Activated CD4-positive, alpha-beta T cell treated with anti-CD3 and anti-CD28 coated beads, Interleukin-2, amount 50 U/mL, for 16 hours (primary cell): Measurements from ENCODE around the gene MSI2.

ENCODE experiments used
- DNase-seq: peaks from one replicate; pipeline ENCODE4 v3.0.0-alpha.2; 2020

MSI2 gene

DNA sequence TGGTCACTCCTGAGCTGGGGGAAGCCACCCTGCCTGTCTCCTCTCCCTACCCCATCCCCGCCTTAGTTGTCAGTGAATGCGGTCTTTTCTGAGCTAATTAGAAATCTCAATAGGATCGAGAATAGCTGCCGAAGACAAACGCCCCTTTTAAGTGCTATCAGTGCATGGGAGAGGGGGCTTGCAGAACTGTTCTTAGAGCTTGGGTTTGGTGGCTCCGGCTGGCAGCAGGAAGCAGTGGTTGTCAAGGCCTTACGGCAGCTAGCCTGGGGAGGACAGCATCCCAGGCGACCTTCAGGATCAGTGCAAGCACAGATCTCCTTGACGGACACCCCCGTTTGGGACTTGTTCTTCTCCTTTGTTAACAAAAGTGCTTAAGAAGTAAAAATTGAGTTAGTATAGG lies 293.7 kb downstream of the MSI2 start:
- no peak for DNase-seq

- DNase-seq = no peak
These were observed 294.5 kb downstream of the MSI2 start for GRCh38 chr17:57550668-57551315.

GRCh38 chr17:57551321-57552079 lies 295.2 kb downstream of the MSI2 start:
- no peak for DNase-seq

- DNase-seq = no peak
These were observed 295.8 kb downstream of the MSI2 start for GRCh38 chr17:57552114-57552624.

GRCh38 chr17:57553526-57553925 lies 297.2 kb downstream of the MSI2 start:
- DNase-seq = no peak

DNA sequence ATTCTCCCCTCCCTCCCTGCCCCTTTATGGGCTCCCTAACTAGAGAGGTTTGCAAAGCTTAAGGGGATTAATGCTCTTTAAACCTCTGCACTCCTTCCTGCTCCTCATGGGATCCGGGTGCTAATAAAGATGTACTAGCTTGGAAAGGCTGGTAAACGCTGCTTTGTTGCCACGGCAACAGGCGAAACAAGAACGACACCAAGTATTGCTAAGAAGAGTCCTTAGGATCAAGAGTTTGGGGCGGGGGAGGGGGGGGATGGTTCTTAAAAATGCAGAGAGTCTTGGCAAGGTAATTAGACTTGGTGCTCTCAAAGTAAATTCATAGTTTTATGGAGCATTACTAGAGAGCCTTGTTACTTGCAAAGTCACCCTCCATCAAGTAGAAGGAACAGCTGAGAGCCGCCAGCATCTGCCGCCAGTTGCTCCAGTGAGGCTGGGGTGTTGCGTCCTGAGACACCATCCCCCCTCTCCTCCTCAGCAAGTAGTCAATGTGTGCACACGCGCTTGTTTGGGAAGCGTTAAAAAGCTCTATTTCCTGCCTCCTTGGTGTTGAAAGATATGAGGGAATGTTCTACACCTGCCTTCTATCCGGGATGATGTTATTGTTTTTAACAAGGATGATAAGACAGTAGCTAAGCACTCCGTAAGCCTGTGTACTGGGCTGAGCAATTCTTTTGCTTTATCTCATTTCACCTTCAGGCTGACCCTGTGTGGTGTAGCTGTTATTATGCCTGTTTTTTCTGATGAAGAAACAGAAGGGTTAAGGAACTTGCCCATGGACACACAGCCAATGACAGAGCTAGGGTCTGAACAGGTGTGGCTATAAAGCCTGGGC lies 297.9 kb downstream of the MSI2 start:
- DNase-seq = no peak

- DNase-seq = no peak
These were observed 298.7 kb downstream of the MSI2 start for GRCh38 chr17:57554826-57555635.

GRCh38 chr17:57555636-57556175 lies 299.4 kb downstream of the MSI2 start:
- no peak for DNase-seq

DNA sequence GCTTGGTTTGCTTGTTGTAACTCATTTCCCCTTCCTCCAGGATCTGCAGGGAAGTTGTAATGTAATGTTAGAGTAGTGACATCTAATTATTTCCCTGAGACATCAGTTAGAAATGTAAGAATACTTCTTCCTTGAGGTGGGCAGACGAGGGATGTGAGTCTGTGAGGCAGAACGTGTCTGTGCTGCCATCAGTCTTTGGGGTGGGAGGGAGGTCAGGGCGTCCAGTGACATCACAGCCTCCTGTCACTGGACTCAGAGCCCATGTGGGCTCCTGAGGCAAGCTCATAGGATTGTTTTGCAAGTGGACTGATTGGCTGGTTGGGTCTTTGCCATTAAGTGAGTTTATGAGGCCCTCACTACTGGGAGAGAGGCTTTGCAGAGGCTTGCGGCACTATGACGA lies 300.0 kb downstream of the MSI2 start:
- DNase-seq = no peak

DNA sequence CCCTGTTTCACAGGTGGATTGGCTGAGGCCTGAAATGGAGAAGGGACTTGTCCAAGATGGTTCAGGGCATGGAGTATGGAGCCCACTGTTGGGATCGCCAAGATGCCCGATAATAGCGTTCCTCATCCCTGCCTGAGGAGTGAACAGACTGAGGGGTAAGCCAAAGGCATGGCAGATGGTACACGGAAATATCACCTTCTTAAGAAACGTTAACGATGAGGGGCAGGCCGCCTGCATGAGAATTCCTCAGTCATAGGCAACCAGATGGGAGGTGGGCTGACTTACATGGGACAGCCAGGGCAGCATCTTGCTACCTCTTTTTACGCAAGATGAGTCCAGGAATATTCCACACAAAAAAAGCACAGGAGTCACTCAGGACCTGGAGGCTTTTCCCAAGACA lies 300.7 kb downstream of the MSI2 start:
- no peak for DNase-seq

DNA sequence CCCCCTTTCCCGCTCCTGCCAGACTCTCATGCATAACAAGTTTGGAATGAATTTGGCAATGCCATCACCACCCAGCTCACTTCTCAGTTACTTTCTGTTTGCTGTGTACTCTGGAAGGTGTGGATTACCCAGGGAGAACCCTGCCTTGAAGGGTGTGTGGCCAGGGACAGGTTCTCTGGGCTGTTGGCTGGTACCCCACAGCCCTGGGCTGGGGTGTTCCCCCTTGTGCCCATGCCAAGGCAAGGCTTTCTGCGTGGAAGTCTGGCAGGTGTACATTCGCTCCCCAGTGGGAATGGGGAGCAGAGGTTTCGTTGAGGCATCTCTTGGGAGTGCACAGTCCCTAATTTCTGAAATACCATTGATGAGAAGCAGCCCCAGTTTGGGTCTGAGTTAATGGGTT lies 301.1 kb downstream of the MSI2 start:
- no peak for DNase-seq

GRCh38 chr17:57557834-57558681 lies 301.7 kb downstream of the MSI2 start:
- no peak for DNase-seq

- no peak for DNase-seq
These were observed 302.9 kb downstream of the MSI2 start for GRCh38 chr17:57559226-57559625.

- DNase-seq = no peak
These were observed 303.5 kb downstream of the MSI2 start for GRCh38 chr17:57559634-57560318.

DNA sequence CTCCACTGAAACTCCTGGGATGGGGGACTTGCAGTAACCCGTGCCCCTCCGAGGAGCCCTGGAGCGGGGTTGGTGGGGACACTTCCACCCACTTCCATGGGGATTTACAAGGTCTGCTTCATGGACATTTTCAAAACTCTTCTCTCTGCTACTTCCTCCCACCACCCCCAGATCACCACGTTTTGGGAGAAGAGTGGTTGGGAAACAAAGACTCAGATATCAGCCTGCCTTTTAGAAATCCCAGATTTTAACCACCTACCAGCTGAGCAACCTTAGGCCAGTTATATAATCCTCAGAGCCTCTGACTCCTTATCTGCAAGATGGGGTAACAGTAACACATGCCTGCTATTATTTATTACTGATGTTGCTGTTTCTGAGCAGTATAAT lies 304.0 kb downstream of the MSI2 start:
- DNase-seq = no peak

DNA sequence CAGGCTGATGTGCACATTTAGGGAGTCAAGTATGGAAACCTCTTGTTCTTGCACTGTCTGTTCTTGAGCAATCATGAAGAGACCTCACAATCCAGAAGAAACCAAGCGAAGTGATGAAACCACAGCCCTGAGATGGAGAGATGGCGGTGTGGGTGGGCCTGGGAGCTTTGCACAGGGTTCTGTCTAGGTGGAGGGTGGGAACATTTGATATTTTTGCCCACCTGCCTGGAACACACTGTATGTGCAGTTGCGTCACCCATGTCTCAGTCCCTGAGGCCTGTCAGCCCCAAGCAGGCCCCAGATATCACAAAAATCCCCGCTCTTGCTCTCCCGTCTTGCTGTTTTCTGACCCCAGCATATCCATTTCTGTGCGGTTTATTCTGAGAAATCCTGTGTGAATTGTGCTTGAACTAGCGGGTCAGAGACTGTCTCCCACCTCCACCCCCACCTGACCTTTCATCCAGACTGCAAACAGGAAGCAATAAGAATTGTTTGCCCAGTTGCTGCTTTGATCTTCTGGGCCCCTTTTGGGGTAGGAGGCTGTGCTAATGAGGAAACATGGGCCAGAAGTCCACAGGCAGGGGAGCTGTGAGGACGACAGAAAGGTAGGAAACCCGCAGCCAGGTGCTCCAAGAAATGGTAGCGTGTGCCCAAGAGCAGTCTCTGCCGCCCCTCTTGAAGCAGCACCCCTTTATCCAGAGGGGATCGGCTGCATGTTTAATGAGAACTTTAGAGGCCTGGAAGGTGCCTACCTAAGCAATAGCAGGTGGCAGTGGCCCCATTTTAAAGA lies 304.9 kb downstream of the MSI2 start:
- no peak for DNase-seq

DNA sequence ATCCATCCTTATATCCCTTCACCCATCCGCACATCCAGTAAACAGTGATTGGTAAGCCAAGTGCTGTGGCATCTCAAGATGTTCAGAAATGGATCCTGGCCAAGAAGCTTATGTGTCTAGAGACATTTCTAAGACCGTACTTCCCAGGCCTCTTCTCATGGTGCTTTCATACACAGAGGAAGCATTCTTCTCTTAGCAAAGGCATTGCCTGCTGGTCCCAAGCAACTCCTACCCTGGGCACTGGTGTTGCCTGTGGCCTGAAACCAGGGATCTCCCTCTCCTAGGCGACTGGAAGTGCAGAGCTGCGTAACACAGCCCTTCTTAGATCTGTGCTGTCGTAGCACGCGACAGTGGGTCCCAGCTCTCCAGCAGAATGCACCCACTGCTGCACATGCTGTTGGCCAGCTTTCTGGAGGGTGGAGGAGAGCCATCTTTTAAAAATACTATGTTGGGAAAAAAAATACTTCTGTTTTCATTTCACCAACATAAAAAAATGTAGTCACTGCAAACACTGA lies 305.9 kb downstream of the MSI2 start:
- no peak for DNase-seq

DNA sequence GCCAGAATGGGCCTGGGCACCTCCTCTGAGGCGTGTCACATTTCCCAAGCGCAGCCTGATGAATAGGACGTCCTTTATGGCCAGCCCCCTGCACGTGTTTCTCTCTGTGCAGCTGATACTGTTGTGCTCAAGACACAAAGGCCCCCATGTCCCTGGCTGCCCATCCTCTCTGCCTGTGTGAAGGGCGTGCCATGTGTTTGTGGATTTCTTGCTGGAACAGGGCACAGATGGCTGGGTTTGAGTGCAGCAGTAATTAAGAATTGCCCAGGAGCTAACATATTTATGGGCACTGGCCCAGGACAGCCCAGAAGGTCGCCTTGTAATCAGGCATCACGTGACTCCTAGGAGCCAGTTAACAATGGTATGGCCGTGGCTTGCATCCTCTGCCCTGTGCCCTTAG lies 307.6 kb downstream of the MSI2 start:
- DNase-seq = no peak

DNA sequence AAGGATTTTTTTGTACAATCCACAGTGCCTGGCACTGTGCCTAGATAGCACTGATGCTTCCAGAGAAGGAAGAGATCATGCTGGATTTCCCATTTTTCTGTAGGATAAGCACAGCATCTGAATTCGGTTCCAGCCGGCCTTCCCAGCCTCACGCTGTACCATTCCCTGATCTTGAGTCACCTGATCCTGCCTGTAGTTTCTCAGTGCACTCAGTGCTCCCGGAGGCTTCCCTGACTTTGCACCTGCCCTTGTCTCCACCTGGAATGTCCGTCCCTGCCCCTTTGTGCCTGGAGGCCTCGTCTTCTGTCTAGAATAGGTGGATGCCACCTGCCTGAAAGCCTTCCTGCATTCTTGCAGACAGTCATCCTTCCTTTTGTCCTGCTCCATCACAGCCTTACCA lies 308.9 kb downstream of the MSI2 start:
- DNase-seq = no peak

DNA sequence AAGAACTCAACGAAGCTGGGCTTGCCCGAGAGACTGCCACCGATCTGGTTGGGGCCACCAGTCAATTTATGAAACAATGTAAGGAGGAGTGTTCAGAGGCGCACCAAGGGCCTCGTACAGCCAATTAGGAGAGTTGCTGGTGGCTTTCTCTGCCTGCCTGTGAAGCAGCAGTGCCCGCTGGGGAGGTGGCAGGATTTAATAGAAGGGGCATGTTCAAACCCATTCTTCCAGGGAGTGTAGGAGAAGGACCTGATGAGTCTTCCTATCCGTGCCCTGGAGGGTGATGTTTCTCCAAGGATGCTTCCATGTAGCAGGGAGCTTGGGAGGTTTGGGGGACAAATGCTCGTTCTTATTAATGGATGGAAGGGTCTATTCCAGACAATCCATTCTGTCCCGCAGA lies 310.4 kb downstream of the MSI2 start:
- no peak for DNase-seq
